Prostate gland (tissue), 2 donors: ENCODE results near the gene RFX2. TPM values are rescaled to one million over a fixed set of nuclear protein-coding genes. Genes with fewer than 3 reads are reported as not detected.

ENCODE experiments used
- DNase-seq: peaks from one replicate; pipeline ENCODE4 v3.0.0-alpha.2; 2019; ENCODE audit warnings: low spot score
- H3K27ac ChIP-seq, 2 donors: fragments of 200-600 bp; sonication (generic); 2 replicates each; pipeline ENCODE4 v1.5.1; 2017 to 2019
- H3K27me3 ChIP-seq: fragments of 200-600 bp; sonication (generic); replicated peaks from 2 replicates; pipeline ENCODE4 v1.5.1; 2019; ENCODE audit not compliant: insufficient read depth
- H3K36me3 ChIP-seq, 2 donors: fragments of 200-600 bp; sonication (generic); 1 replicate in 1 of 2; 2 replicates in 1 of 2; pipeline versions ENCODE4 v1.5.1 to v1.8.1; 2017 to 2019
- H3K4me1 ChIP-seq: fragments of 200-600 bp; sonication (generic); replicated peaks from 2 replicates; pipeline ENCODE4 v1.5.1; 2019
- H3K4me3 ChIP-seq, 2 donors: fragments of 200-600 bp; sonication (generic); 2 replicates each; pipeline ENCODE4 v1.5.1; 2017 to 2019
- H3K9me3 ChIP-seq: fragments of 200-600 bp; sonication (generic); 2 replicates; pipeline ENCODE4 v1.5.1; 2017
- CTCF ChIP-seq, 4 experiments: fragments of 200-600 bp in 2 of 4; fragments of 450-650 bp in 2 of 4; sonication (generic) in 2 of 4; IDR thresholded peaks; 1 replicate in 3 of 4; 2 replicates in 1 of 4; pipeline ENCODE4 v1.5.1; 2016 to 2019; ENCODE audit warnings: antibody characterized with exemption in 4 of 4, mild to moderate bottlenecking in 2 of 4, moderate library complexity in 2 of 4
- POLR2A ChIP-seq: fragments of 450-650 bp; IDR thresholded peaks from one replicate; pipeline ENCODE4 v1.6.1; 2016; ENCODE audit warnings: antibody characterized with exemption, mild to moderate bottlenecking
- POLR2AphosphoS5 ChIP-seq: sonication (generic); formaldehyde crosslinking; IDR thresholded peaks from one replicate; pipeline ENCODE4 v1.6.1; 2017; ENCODE audit warnings: antibody characterized with exemption
- WGBS: methylation state at CpG from one replicate; pipeline ENCODE4 v1.1.5; 2018; 5-methylcytosine and 5-hydroxymethylcytosine counted together
- intact Hi-C: fragments of 100-400 bp; cut with DNase I; formaldehyde crosslinking; loops from one replicate; pipeline ENCODE4 v1.14.2; 2022
- total RNA-seq, 2 donors: library from RNA; depleted of rRNA; stranded (reverse); fragments of >200 nt; gene quantifications; one replicate each; pipeline ENCODE4 v1.1.0, GENCODE V29; 2016

Gene RFX2
- total RNA-seq, 2 donors from 2014 or later: 13.4 to 25.3 TPM

GRCh38 chr19:6071875-6072274, 38.4 kb downstream of the RFX2 start:
- Histone ChIP-seq H3K9me3 (no peaks in the 10 kb centered on the region), H3K27me3 (no peaks in the 10 kb centered on the region), H3K4me3 (no peak overlapping the region), H3K36me3 (no peaks in the 10 kb centered on the region), H3K27ac (no peak overlapping the region), H3K4me1 (no peaks in the 10 kb centered on the region)
- no peak for DNase-seq
- intact Hi-C loops: no loop called here
- TF ChIP-seq POLR2A (no peak), POLR2AphosphoS5 (no peak), CTCF (IDR thresholded peaks at IDR 0.05) (no peak)
- 85% methylated on average over 8 of the region's 8 CpGs for WGBS

GRCh38 chr19:6070720-6071485, 39.4 kb downstream of the RFX2 start:
- intact Hi-C loops: no loop called here
- no peaks in the 10 kb centered on the region for H3K36me3 ChIP-seq
- TF ChIP-seq CTCF (IDR thresholded peaks at IDR 0.05) (no peak), POLR2A (no peak), POLR2AphosphoS5 (no peak)
- no peaks in the 10 kb centered on the region for H3K4me1 ChIP-seq
- no peak overlapping the region for H3K4me3 ChIP-seq
- DNase-seq: no peak
- no peaks in the 10 kb centered on the region for H3K9me3 ChIP-seq
- no peak overlapping the region for H3K27ac ChIP-seq
- H3K27me3 ChIP-seq: no peaks in the 10 kb centered on the region
- 86% methylated on average over 11 of the region's 11 CpGs for WGBS

- Histone ChIP-seq H3K27me3 (no peaks in the 10 kb centered on the region), H3K4me3 (no peak overlapping the region), H3K27ac (no peak overlapping the region), H3K36me3 (no peaks in the 10 kb centered on the region), H3K9me3 (no peaks in the 10 kb centered on the region), H3K4me1 (no peaks in the 10 kb centered on the region)
- TF ChIP-seq POLR2AphosphoS5 (no peak), POLR2A (no peak), CTCF (IDR thresholded peaks at IDR 0.05) (no peak)
- 100% methylated on average over 3 of the region's 3 CpGs for WGBS
- no peak for DNase-seq
- intact Hi-C loops: no loop called here
Measured at GRCh38 chr19:6070207-6070681, 40.1 kb downstream of the RFX2 start.

GRCh38 chr19:6069268-6069791, 41.0 kb downstream of the RFX2 start:
- intact Hi-C loops: no loop called here
- H3K27ac ChIP-seq: no peak overlapping the region
- TF ChIP-seq POLR2AphosphoS5 (no peak), POLR2A (no peak), CTCF (IDR thresholded peaks at IDR 0.05) (no peak)

GRCh38 chr19:6068711-6069110, 41.6 kb downstream of the RFX2 start:
- 47% methylated on average over 2 of the region's 2 CpGs for WGBS
- TF ChIP-seq POLR2A (no peak), POLR2AphosphoS5 (no peak), CTCF (IDR thresholded peaks at IDR 0.05) (no peak)
- Histone ChIP-seq H3K4me3 (no peak overlapping the region), H3K4me1 (no peaks in the 10 kb centered on the region), H3K27me3 (no peaks in the 10 kb centered on the region), H3K9me3 (no peaks in the 10 kb centered on the region), H3K27ac (no peak overlapping the region), H3K36me3 (no peaks in the 10 kb centered on the region)
- no peak for DNase-seq
- intact Hi-C loops: no loop called here

More at GRCh38 chr19:6069268-6069791, 41.0 kb downstream of the RFX2 start:
- no peak for DNase-seq
- H3K36me3 ChIP-seq: no peaks in the 10 kb centered on the region
- H3K9me3 ChIP-seq: no peaks in the 10 kb centered on the region
- no peak overlapping the region for H3K4me3 ChIP-seq
- no peaks in the 10 kb centered on the region for H3K4me1 ChIP-seq
- H3K27me3 ChIP-seq: no peaks in the 10 kb centered on the region
